Adrenal gland (tissue), 5 donors: ENCODE results near the gene PLEKHA6.

ENCODE experiments used
- CTCF ChIP-seq, 6 experiments: fragments of 450-650 bp in 4 of 6; fragments of 200-600 bp in 2 of 6; sonication (generic) in 1 of 6; IDR thresholded peaks; 1 replicate in 5 of 6; 2 replicates in 1 of 6; pipeline versions ENCODE4 v1.5.1 to v1.8.0; 2016 to 2021; ENCODE audit warnings: antibody characterized with exemption in 6 of 6, mild to moderate bottlenecking in 2 of 6, moderate library complexity in 1 of 6
- POLR2A ChIP-seq, 2 donors: fragments of 450-650 bp; IDR thresholded peaks; one replicate each; pipeline ENCODE4 v1.6.1; 2017; ENCODE audit warnings: antibody characterized with exemption in 2 of 2, mild to moderate bottlenecking in 2 of 2, moderate library complexity in 1 of 2
- donor health status: DM: no; HTN: no; CAD: no.

- TF ChIP-seq POLR2A (IDR thresholded peaks at IDR 0.05) = no peak
- TF ChIP-seq CTCF (IDR thresholded peaks at IDR 0.05) = no peak
These were observed 178.6 kb downstream of the PLEKHA6 start for GRCh38 chr1:204181116-204181515.
